ENCODE measurements around the gene XPO1. TPM values are rescaled to one million over a fixed set of nuclear protein-coding genes. Genes with fewer than 3 reads are reported as not detected.

The XPO1 gene
- total RNA-seq, 1 experiment from 2014 or later, result 189 TPM

- Histone ChIP-seq H3K9me3 (ENCODE audit: control insufficient read depth, insufficient read depth, low read depth, low read length) (no peaks in the 10 kb centered on the region), H3K36me3 (ENCODE audit: control insufficient read depth, insufficient read depth, low read length) (peaks cover 60% of the 10 kb centered on the region), H3K4me3 (ENCODE audit: low read depth in 2 of 2, low read length in 2 of 2) (no peak overlapping the region), H3K4me1 (ENCODE audit: control insufficient read depth, insufficient read depth, low read length) (no peaks in the 10 kb centered on the region), H3K27me3 (ENCODE audit: control insufficient read depth, insufficient read depth, low read length) (no peaks in the 10 kb centered on the region), H3K27ac (ENCODE audit: low read length) (no peak overlapping the region)
- ChIA-PET POLR2A (no interaction called here), CTCF (no interaction called here)
- no peak for ATAC-seq
- intact Hi-C loops (cut with micrococcal nuclease; ENCODE audit: unreplicated experiment), result no loop called here
- TF ChIP-seq TCF7L2 (IDR thresholded peaks at IDR 0.05; ENCODE audit: low read depth, low read length) (no peak), CTCF (IDR thresholded peaks at IDR 0.05) (no peak), SIN3A (IDR thresholded peaks at IDR 0.05; ENCODE audit: borderline replicate concordance, insufficient read depth, low read depth, low read length) (no peak), REST (IDR thresholded peaks at IDR 0.05; ENCODE audit: insufficient read depth in 1 of 2, low read depth in 2 of 2, low read length in 1 of 2) (no peak), POLR2AphosphoS5 (IDR thresholded peaks at IDR 0.05; ENCODE audit: low read depth, low read length) (no peak)
- DNase-seq (ENCODE audit: low read depth, low spot score), result no peak
- no TSS peak for BruUV-seq (replicated peaks)
- in situ Hi-C loops (cut with HindIII; ENCODE audit: low pct_unique_long_range_greater_than_20kb, low sequenced_read_pairs), result no loop called here
Measured at GRCh38 chr2:61499060-61499459, 39.1 kb downstream of the XPO1 start.

GRCh38 chr2:61493523-61493942, 44.6 kb downstream of the XPO1 start:
- no peak overlapping the region for H3K27ac ChIP-seq (ENCODE audit: low read length)
- H3K4me3 ChIP-seq (ENCODE audit: low read depth in 2 of 2, low read length in 2 of 2), result no peak overlapping the region
- TF ChIP-seq POLR2AphosphoS5 (IDR thresholded peaks at IDR 0.05; ENCODE audit: low read depth, low read length), result no peak
- no peak for TF ChIP-seq TCF7L2 (IDR thresholded peaks at IDR 0.05; ENCODE audit: low read depth, low read length)
- no peak for TF ChIP-seq CTCF (IDR thresholded peaks at IDR 0.05)
- no peak for TF ChIP-seq SIN3A (IDR thresholded peaks at IDR 0.05; ENCODE audit: borderline replicate concordance, insufficient read depth, low read depth, low read length)
- no peak for TF ChIP-seq REST (IDR thresholded peaks at IDR 0.05; ENCODE audit: insufficient read depth in 1 of 2, low read depth in 2 of 2, low read length in 1 of 2)
- POLR2A ChIA-PET, result no interaction called here
- H3K4me1 ChIP-seq (ENCODE audit: control insufficient read depth, insufficient read depth, low read length), result no peaks in the 10 kb centered on the region
- H3K27me3 ChIP-seq (ENCODE audit: control insufficient read depth, insufficient read depth, low read length), result no peaks in the 10 kb centered on the region
- no peak for DNase-seq (ENCODE audit: low read depth, low spot score)
- peaks cover 66% of the 10 kb centered on the region for H3K36me3 ChIP-seq (ENCODE audit: control insufficient read depth, insufficient read depth, low read length)
- in situ Hi-C loops (cut with HindIII; ENCODE audit: low pct_unique_long_range_greater_than_20kb, low sequenced_read_pairs) (no loop called here), intact Hi-C loops (cut with micrococcal nuclease; ENCODE audit: unreplicated experiment) (no loop called here)
- BruUV-seq (replicated peaks), result no TSS peak
- H3K9me3 ChIP-seq (ENCODE audit: control insufficient read depth, insufficient read depth, low read depth, low read length), result no peaks in the 10 kb centered on the region
- CTCF ChIA-PET, result no interaction called here
- ATAC-seq, result no peak; the same call in 1 of the 2 replicates
